ENCODE measurements around the gene ZNF827. TPM values are rescaled to one million over a fixed set of nuclear protein-coding genes. Genes with fewer than 3 reads are reported as not detected.

ZNF827 gene
- total and polyA plus RNA-seq, 9 of the 15 experiments (the other 6 are each of a cell fraction or from before 2014, with no cell fraction given): 0.07 to 0.40 TPM; not detected in 7

DNA sequence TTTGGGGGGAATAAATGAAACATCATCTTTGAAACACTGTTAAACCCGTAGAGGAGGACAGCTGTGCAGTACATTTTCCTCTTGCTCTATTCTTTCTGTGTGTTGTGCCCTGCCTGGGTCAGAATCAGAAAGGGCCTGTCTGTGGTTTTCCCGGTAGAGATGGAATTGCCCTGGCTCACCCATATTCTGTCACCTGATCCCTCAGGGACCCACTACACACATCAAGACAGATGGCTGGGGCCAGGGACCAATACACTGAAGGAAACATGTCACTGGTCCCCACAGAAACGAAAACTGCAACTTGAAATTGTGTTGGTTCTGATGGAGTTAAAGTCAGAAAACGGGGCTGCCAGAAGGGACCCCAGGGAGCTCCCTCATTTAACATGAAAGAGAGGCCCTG, 114.9 kb downstream of the ZNF827 start:
- in situ Hi-C loops (cut with MboI): no loop called here
- ATAC-seq (no peak), FAIRE-seq (no peak), DNase-seq (ENCODE audit: extremely low read depth in 1 of 4, low spot score in 3 of 4) (no peak)
- ChIA-PET CTCF (ENCODE audit: low intra/inter-chr PET ratio) (no interaction called here), POLR2A (no interaction called here)
- Histone ChIP-seq H3K4me2 (ENCODE audit: insufficient read depth, low read length) (no peak overlapping the region), H2AFZ (ENCODE audit: low read depth, low read length) (no peak overlapping the region), H3K9me1 (ENCODE audit: control insufficient read depth, insufficient read depth, low read length) (no peaks in the 10 kb centered on the region), H3K4me3 (no peak overlapping the region), H3K9me3 (replicated peaks; ENCODE audit: control insufficient read depth, insufficient read depth, low read depth, low read length) (no peaks in the 10 kb centered on the region), H3K27me3 (ENCODE audit: control insufficient read depth in 2 of 2, insufficient read depth in 2 of 2, low read length in 2 of 2) (peaks cover 7 to 24% of the 10 kb centered on the region in 2 experiments; a peak in 4 of 5 replicates), H3K79me2 (ENCODE audit: control insufficient read depth, insufficient read depth, low read length) (no peaks in the 10 kb centered on the region), H3K9ac (ENCODE audit: insufficient read depth in 1 of 2, low read depth in 2 of 2, low read length in 2 of 2) (no peak overlapping the region), H3K4me1 (replicated peaks in 1 of 2; ENCODE audit: control insufficient read depth in 2 of 2, insufficient read depth in 2 of 2, low read length in 2 of 2) (no peaks in the 10 kb centered on the region), H3K36me3 (ENCODE audit: control insufficient read depth, insufficient read depth, low read length) (no peaks in the 10 kb centered on the region), H3K27ac (ENCODE audit: extremely low read depth, low read depth, low read length) (no peak overlapping the region), H4K20me1 (replicated peaks; ENCODE audit: control insufficient read depth, insufficient read depth, low read length) (no peaks in the 10 kb centered on the region)
- intact Hi-C loops (cut with micrococcal nuclease): loop anchor here (5.0 kb wide), 1 partner anchor 454 kb away; no protein-coding TSS in a partner anchor
- TF ChIP-seq, protein P1, sequence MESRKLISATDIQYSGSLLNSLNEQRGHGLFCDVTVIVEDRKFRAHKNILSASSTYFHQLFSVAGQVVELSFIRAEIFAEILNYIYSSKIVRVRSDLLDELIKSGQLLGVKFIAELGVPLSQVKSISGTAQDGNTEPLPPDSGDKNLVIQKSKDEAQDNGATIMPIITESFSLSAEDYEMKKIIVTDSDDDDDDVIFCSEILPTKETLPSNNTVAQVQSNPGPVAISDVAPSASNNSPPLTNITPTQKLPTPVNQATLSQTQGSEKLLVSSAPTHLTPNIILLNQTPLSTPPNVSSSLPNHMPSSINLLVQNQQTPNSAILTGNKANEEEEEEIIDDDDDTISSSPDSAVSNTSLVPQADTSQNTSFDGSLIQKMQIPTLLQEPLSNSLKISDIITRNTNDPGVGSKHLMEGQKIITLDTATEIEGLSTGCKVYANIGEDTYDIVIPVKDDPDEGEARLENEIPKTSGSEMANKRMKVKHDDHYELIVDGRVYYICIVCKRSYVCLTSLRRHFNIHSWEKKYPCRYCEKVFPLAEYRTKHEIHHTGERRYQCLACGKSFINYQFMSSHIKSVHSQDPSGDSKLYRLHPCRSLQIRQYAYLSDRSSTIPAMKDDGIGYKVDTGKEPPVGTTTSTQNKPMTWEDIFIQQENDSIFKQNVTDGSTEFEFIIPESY (CRISPR knock-in tag; IDR thresholded peaks at IDR 0.05): no peak
- TF ChIP-seq JUND (IDR thresholded peaks at IDR 0.05; ENCODE audit: borderline replicate concordance, low read depth, low read length): no peak
- TF ChIP-seq JUND (tag; IDR thresholded peaks at IDR 0.05; ENCODE audit: borderline replicate concordance, low read depth, low read length): no peak
- TF ChIP-seq MCM3 (IDR thresholded peaks at IDR 0.05): no peak
- TF ChIP-seq RAD21 (CRISPR knock-in tag; conservative IDR thresholded peaks at IDR 0.05 in 1 of 2, IDR thresholded peaks at IDR 0.05 in 1 of 2): no peak
- no peak for TF ChIP-seq SMAD3 (CRISPR knock-in tag; conservative IDR thresholded peaks at IDR 0.05)
- TF ChIP-seq, protein P2, sequence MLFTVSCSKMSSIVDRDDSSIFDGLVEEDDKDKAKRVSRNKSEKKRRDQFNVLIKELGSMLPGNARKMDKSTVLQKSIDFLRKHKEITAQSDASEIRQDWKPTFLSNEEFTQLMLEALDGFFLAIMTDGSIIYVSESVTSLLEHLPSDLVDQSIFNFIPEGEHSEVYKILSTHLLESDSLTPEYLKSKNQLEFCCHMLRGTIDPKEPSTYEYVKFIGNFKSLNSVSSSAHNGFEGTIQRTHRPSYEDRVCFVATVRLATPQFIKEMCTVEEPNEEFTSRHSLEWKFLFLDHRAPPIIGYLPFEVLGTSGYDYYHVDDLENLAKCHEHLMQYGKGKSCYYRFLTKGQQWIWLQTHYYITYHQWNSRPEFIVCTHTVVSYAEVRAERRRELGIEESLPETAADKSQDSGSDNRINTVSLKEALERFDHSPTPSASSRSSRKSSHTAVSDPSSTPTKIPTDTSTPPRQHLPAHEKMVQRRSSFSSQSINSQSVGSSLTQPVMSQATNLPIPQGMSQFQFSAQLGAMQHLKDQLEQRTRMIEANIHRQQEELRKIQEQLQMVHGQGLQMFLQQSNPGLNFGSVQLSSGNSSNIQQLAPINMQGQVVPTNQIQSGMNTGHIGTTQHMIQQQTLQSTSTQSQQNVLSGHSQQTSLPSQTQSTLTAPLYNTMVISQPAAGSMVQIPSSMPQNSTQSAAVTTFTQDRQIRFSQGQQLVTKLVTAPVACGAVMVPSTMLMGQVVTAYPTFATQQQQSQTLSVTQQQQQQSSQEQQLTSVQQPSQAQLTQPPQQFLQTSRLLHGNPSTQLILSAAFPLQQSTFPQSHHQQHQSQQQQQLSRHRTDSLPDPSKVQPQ (CRISPR knock-in tag; IDR thresholded peaks at IDR 0.05; ENCODE audit: borderline replicate concordance): no peak
- no peak for TF ChIP-seq BRF1 (IDR thresholded peaks at IDR 0.05; ENCODE audit: borderline replicate concordance, extremely low read depth, insufficient read length)
- TF ChIP-seq RNF2 (IDR thresholded peaks at IDR 0.05): no peak
- no peak for TF ChIP-seq ZNF24 (IDR thresholded peaks at IDR 0.05)
- TF ChIP-seq ZSCAN32 (CRISPR knock-in tag; IDR thresholded peaks at IDR 0.05): no peak
- TF ChIP-seq, protein P3, sequence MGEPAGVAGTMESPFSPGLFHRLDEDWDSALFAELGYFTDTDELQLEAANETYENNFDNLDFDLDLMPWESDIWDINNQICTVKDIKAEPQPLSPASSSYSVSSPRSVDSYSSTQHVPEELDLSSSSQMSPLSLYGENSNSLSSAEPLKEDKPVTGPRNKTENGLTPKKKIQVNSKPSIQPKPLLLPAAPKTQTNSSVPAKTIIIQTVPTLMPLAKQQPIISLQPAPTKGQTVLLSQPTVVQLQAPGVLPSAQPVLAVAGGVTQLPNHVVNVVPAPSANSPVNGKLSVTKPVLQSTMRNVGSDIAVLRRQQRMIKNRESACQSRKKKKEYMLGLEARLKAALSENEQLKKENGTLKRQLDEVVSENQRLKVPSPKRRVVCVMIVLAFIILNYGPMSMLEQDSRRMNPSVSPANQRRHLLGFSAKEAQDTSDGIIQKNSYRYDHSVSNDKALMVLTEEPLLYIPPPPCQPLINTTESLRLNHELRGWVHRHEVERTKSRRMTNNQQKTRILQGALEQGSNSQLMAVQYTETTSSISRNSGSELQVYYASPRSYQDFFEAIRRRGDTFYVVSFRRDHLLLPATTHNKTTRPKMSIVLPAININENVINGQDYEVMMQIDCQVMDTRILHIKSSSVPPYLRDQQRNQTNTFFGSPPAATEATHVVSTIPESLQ (CRISPR knock-in tag; IDR thresholded peaks at IDR 0.05): no peak
- TF ChIP-seq RHOXF2B (CRISPR knock-in tag; conservative IDR thresholded peaks at IDR 0.05): no peak
- no peak for TF ChIP-seq KLF6 (CRISPR knock-in tag; IDR thresholded peaks at IDR 0.05; ENCODE audit: borderline replicate concordance)
- TF ChIP-seq, protein P4, sequence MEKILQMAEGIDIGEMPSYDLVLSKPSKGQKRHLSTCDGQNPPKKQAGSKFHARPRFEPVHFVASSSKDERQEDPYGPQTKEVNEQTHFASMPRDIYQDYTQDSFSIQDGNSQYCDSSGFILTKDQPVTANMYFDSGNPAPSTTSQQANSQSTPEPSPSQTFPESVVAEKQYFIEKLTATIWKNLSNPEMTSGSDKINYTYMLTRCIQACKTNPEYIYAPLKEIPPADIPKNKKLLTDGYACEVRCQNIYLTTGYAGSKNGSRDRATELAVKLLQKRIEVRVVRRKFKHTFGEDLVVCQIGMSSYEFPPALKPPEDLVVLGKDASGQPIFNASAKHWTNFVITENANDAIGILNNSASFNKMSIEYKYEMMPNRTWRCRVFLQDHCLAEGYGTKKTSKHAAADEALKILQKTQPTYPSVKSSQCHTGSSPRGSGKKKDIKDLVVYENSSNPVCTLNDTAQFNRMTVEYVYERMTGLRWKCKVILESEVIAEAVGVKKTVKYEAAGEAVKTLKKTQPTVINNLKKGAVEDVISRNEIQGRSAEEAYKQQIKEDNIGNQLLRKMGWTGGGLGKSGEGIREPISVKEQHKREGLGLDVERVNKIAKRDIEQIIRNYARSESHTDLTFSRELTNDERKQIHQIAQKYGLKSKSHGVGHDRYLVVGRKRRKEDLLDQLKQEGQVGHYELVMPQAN (IDR thresholded peaks at IDR 0.05; ENCODE audit: borderline replicate concordance): no peak
- no peak for TF ChIP-seq DPF2 (IDR thresholded peaks at IDR 0.05)
- BruUV-seq (replicated peaks): no TSS peak
- 2% methylated on average over 4 of the region's 4 CpGs for WGBS (ENCODE audit: insufficient coverage, low coverage, missing lambda C conversion rate)

Measured in K562 (cell line).